H1 (cell line): ENCODE data around the gene IGBP1. TPM values are rescaled to one million over a fixed set of nuclear protein-coding genes. Genes with fewer than 3 reads are reported as not detected.
"Not testable (repeated sequence)": the region's sequence is repeated elsewhere in the genome, so short reads cannot be mapped to it uniquely, and the experiment has no call there.

ENCODE experiments used
- CTCF ChIA-PET: fragments of 300-600 bp; sonication (Branson Sonifier 250); formaldehyde crosslinking; loops from one replicate; lab custom pipeline; 2021; ENCODE audit not compliant: partially characterized antibody; lab: Charles Lee
- POLR2A ChIA-PET: fragments of 300-600 bp; sonication (Branson Sonifier 250); formaldehyde crosslinking; loops from one replicate; lab custom pipeline; 2021; ENCODE audit warnings: inconsistent platforms; ENCODE audit not compliant: partially characterized antibody; lab: Charles Lee
- DNase-seq, 2 experiments: peaks; one replicate each; pipeline versions ENCODE4 v3.0.0 to v3.0.0-alpha.2; 2010 to 2022; ENCODE audit warnings: low spot score in 2 of 2, low read depth in 1 of 2, mixed read lengths in 1 of 2
- FAIRE-seq: peaks from 2 replicates; lab custom pipeline; 2011; peaks lifted over from hg19 to GRCh38; lab: Jason Lieb, UNC
- H2AFZ ChIP-seq: 2 replicates; pipeline ENCODE4 v1.8.1; 2012; ENCODE audit warnings: low read length, inconsistent platforms
- H2AK5ac ChIP-seq: 2 replicates; pipeline ENCODE4 v1.6.1; 2013; ENCODE audit warnings: low read depth, low read length
- H2BK120ac ChIP-seq: replicated peaks from 2 replicates; pipeline ENCODE3; 2013; ENCODE audit warnings: low read depth, low read length, inconsistent platforms
- H2BK12ac ChIP-seq: 2 replicates; pipeline ENCODE4 v1.6.1; 2013; ENCODE audit warnings: low read depth, low read length
- H2BK15ac ChIP-seq: 2 replicates; pipeline ENCODE4 v1.6.1; 2013; ENCODE audit warnings: low read length
- H2BK20ac ChIP-seq: 2 replicates; pipeline ENCODE4 v1.6.1; 2013; ENCODE audit warnings: low read length
- H2BK5ac ChIP-seq: 2 replicates; pipeline ENCODE4 v1.6.1; 2013; ENCODE audit warnings: low read depth, low read length
- H3K14ac ChIP-seq: 2 replicates; pipeline ENCODE4 v1.6.1; 2013; ENCODE audit warnings: inconsistent platforms; ENCODE audit not compliant: insufficient read length
- H3K18ac ChIP-seq: 2 replicates; pipeline ENCODE4 v1.6.1; 2013; ENCODE audit warnings: low read length; ENCODE audit errors: extremely low read depth
- H3K23ac ChIP-seq: 2 replicates; pipeline ENCODE4 v1.6.1; 2013; ENCODE audit warnings: inconsistent platforms; ENCODE audit not compliant: insufficient read length
- H3K23me2 ChIP-seq: 2 replicates; pipeline ENCODE4 v1.6.1; 2013; ENCODE audit warnings: low read depth, low read length
- H3K27ac ChIP-seq: 2 replicates; pipeline ENCODE4 v1.6.1; 2011; ENCODE audit warnings: low read depth, low read length, inconsistent platforms
- H3K27me3 ChIP-seq, 4 experiments: replicated peaks in 1 of 4; 1 replicate in 1 of 4; 2 replicates in 3 of 4; pipeline versions ENCODE4 v1.6.1 to v1.8.1; 2011 to 2013; ENCODE audit warnings: low read length in 3 of 4, mild to moderate bottlenecking in 3 of 4, inconsistent platforms in 2 of 4, mixed read lengths in 2 of 4, moderate library complexity in 1 of 4; ENCODE audit not compliant: control insufficient read depth in 3 of 4, insufficient read depth in 3 of 4; ENCODE audit errors: extremely low read depth in 1 of 4
- H3K36me3 ChIP-seq, 4 experiments: 2 replicates each; pipeline versions ENCODE4 v1.6.1 to v1.8.1; 2011 to 2013; ENCODE audit warnings: mild to moderate bottlenecking in 4 of 4, low read length in 3 of 4, moderate library complexity in 2 of 4, control low read depth in 1 of 4, inconsistent platforms in 1 of 4; ENCODE audit not compliant: insufficient read depth in 4 of 4, control insufficient read depth in 2 of 4
- H3K4ac ChIP-seq: replicated peaks from 2 replicates; pipeline ENCODE3; 2013; ENCODE audit warnings: low read length, low read depth, mixed read lengths, inconsistent platforms; ENCODE audit not compliant: insufficient read length
- H3K4me1 ChIP-seq, 4 experiments: replicated peaks in 1 of 4; 1 replicate in 1 of 4; 2 replicates in 3 of 4; pipeline versions ENCODE4 v1.6.1 to v1.8.1; 2011 to 2013; ENCODE audit warnings: low read length in 3 of 4, inconsistent platforms in 2 of 4, mixed read lengths in 1 of 4; ENCODE audit not compliant: insufficient read depth in 4 of 4, control insufficient read depth in 3 of 4
- H3K4me2 ChIP-seq, 2 experiments: 2 replicates each; pipeline versions ENCODE4 v1.6.1 to v1.8.1; 2011 to 2013; ENCODE audit warnings: low read depth in 2 of 2, low read length in 2 of 2, control low read depth in 1 of 2, inconsistent platforms in 1 of 2, mild to moderate bottlenecking in 1 of 2; ENCODE audit not compliant: insufficient read depth in 1 of 2
- H3K4me3 ChIP-seq, 4 experiments: fragments of 200-600, 300-600 bp in 1 of 4; sonication (generic), shearing (Covaris generic), sonication (Bioruptor Twin) in 1 of 4; 2 replicates each; pipeline versions ENCODE4 v1.5.1 to v1.8.1; 2011 to 2016; ENCODE audit warnings: low read length in 4 of 4, low read depth in 3 of 4, control low read depth in 2 of 4, inconsistent platforms in 2 of 4, mild to moderate bottlenecking in 2 of 4, mixed read lengths in 1 of 4, moderate library complexity in 1 of 4; ENCODE audit not compliant: insufficient read depth in 2 of 4; ENCODE audit errors: extremely low read depth in 1 of 4
- H3K56ac ChIP-seq: replicated peaks from 2 replicates; pipeline ENCODE3; 2013; ENCODE audit warnings: low read depth, mild to moderate bottlenecking, mixed read lengths, low read length, inconsistent platforms; ENCODE audit not compliant: insufficient read length
- H3K79me1 ChIP-seq: 2 replicates; pipeline ENCODE4 v1.6.1; 2013; ENCODE audit warnings: low read depth, low read length, control low read depth
- H3K79me2 ChIP-seq, 2 experiments: 2 replicates each; pipeline versions ENCODE4 v1.6.1 to v1.8.1; 2012 to 2013; ENCODE audit warnings: low read length in 2 of 2, mild to moderate bottlenecking in 2 of 2, inconsistent platforms in 1 of 2; ENCODE audit not compliant: insufficient read depth in 2 of 2, control insufficient read depth in 1 of 2
- H3K9ac ChIP-seq, 4 experiments: replicated peaks in 1 of 4; 1 replicate in 1 of 4; 2 replicates in 3 of 4; pipeline versions ENCODE4 v1.6.1 to v1.8.1; 2011 to 2013; ENCODE audit warnings: low read depth in 3 of 4, low read length in 3 of 4, control low read depth in 2 of 4, mild to moderate bottlenecking in 2 of 4, moderate library complexity in 2 of 4, inconsistent platforms in 1 of 4; ENCODE audit errors: extremely low read depth in 1 of 4
- H3K9me3 ChIP-seq, 2 experiments: 2 replicates each; pipeline versions ENCODE4 v1.6.1 to v1.8.1; 2012 to 2013; ENCODE audit warnings: mild to moderate bottlenecking in 2 of 2, moderate library complexity in 2 of 2, control low read depth in 1 of 2, inconsistent platforms in 1 of 2, low read depth in 1 of 2, low read length in 1 of 2, mixed read lengths in 1 of 2; ENCODE audit not compliant: insufficient read depth in 2 of 2
- H4K20me1 ChIP-seq, 2 experiments: replicated peaks in 1 of 2; 2 replicates each; pipeline versions ENCODE3 to v1.8.1; 2011 to 2013; ENCODE audit warnings: inconsistent platforms in 2 of 2, low read length in 2 of 2, mild to moderate bottlenecking in 1 of 2; ENCODE audit not compliant: insufficient read depth in 2 of 2, control insufficient read depth in 1 of 2
- H4K5ac ChIP-seq: 2 replicates; pipeline ENCODE4 v1.6.1; 2013; ENCODE audit warnings: low read length, low read depth, mixed read lengths, inconsistent platforms; ENCODE audit not compliant: insufficient read length
- H4K8ac ChIP-seq: 2 replicates; pipeline ENCODE4 v1.8.0; 2013; ENCODE audit warnings: mild to moderate bottlenecking, moderate library complexity, low read length, inconsistent platforms; ENCODE audit not compliant: insufficient read depth; ENCODE audit errors: extremely low read depth
- H4K91ac ChIP-seq: replicated peaks from 2 replicates; pipeline ENCODE3; 2013; ENCODE audit warnings: low read length, mixed read lengths, inconsistent platforms; ENCODE audit not compliant: insufficient read length
- WGBS, 2 experiments: shearing (Covaris generic) in 1 of 2; methylation state at CpG; one replicate each; pipeline versions ENCODE4 v1.1.6 to v1.1.7; 2013 to 2015; ENCODE audit warnings: low lambda C conversion rate in 2 of 2, mixed read lengths in 2 of 2, inconsistent platforms in 1 of 2, low coverage in 1 of 2, missing lambda C conversion rate in 1 of 2; ENCODE audit not compliant: insufficient replicate concordance in 2 of 2, insufficient coverage in 1 of 2, insufficient read length in 1 of 2; ENCODE audit errors: extremely low coverage in 1 of 2, missing lambda C conversion rate in 1 of 2; 5-methylcytosine and 5-hydroxymethylcytosine counted together
- polyA plus RNA-seq, 7 experiments: library from polyadenylated mRNA; depleted of rRNA in 3 of 7; stranded (reverse) in 5 of 7; unstranded in 2 of 7; fragments of >200 nt in 5 of 7; fragments of 200-250 nt in 2 of 7; gene quantifications; 1 replicate in 5 of 7; 2 replicates in 1 of 7; 4 replicates in 1 of 7; pipeline versions ENCODE4 v1.2.1 to v1.2.3, GENCODE V29; 2011 to 2013; ENCODE audit warnings: missing spikeins in 2 of 7, mixed read lengths in 2 of 7
- total RNA-seq: library from RNA; stranded (reverse); fragmentation: NEBNext Ultra II Directional; extraction: Animal tissue kit (Norgen Biotek cat#: 25700); gene quantifications from 2 replicates; pipeline ENCODE4 v1.2.1, GENCODE V29; 2021

The IGBP1 gene
- total and polyA plus RNA-seq, 2 of the 8 experiments (the other 6 are each of a cell fraction or from before 2014, with no cell fraction given): 41.3 to 45.4 TPM

DNA sequence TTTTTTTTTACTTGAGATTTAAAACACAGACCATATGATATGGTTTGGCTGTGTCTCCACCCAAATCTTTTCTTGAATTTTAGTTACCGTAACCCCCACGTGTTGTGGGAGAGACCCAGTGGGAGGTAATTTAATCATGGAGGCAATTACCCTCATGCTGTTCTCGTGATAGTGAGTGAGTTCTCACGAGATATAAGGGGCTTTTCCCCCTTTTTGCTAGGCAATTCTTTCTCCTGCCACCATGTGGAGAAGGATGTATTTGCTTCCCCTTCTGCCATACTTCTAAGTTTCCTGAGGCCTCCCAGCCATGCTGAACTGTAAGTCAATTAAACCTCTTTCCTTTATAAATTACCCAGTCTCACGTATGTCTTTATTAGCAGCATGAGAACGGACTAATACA lies 76.3 kb downstream of the IGBP1 start:
- H2BK120ac ChIP-seq, H2BK15ac ChIP-seq, CTCF ChIA-PET, H2BK5ac ChIP-seq, DNase-seq, H3K14ac ChIP-seq, H2BK12ac ChIP-seq, FAIRE-seq, H3K4me2 ChIP-seq, H3K27me3 ChIP-seq, H3K23me2 ChIP-seq, H3K9ac ChIP-seq, H2AFZ ChIP-seq, H4K5ac ChIP-seq, H2BK20ac ChIP-seq, H4K20me1 ChIP-seq, H3K79me2 ChIP-seq, H3K9me3 ChIP-seq, H2AK5ac ChIP-seq, H3K4me3 ChIP-seq, POLR2A ChIA-PET, H3K4ac ChIP-seq, H3K27ac ChIP-seq, H3K79me1 ChIP-seq, H3K56ac ChIP-seq, H3K18ac ChIP-seq, H4K91ac ChIP-seq, H3K4me1 ChIP-seq, H3K23ac ChIP-seq, H4K8ac ChIP-seq, H3K36me3 ChIP-seq: not testable (repeated sequence)
- WGBS, 2 experiments: 77% methylated on average over 6 of the region's 6 CpGs; no CpG with 5 or more reads in 1 of the 2 experiments

Other genes with a start within 250 kb of the IGBP1 start
- not detected in 2 replicates for gene AWAT2, start 83.5 kb upstream of the IGBP1 start, total RNA-seq
- gene AWAT2, start 83.5 kb upstream of the IGBP1 start, polyA plus RNA-seq (2011; rRNA removed): not detected in 2 replicates
- gene OTUD6A, start 71.0 kb upstream of the IGBP1 start, total RNA-seq: 0.17 TPM in 1 of 2 replicates, not detected in the other
- gene OTUD6A, start 71.0 kb upstream of the IGBP1 start, polyA plus RNA-seq (2011; rRNA removed): 0.09 and 0.27 TPM in 2 replicates
- not detected in 2 replicates for gene DGAT2L6, start 44.0 kb downstream of the IGBP1 start, total RNA-seq
- not detected in 2 replicates for gene DGAT2L6, start 44.0 kb downstream of the IGBP1 start, polyA plus RNA-seq (2011; rRNA removed)
- gene AWAT1, start 101.2 kb downstream of the IGBP1 start, total RNA-seq: not detected in 2 replicates
- gene AWAT1, start 101.2 kb downstream of the IGBP1 start, polyA plus RNA-seq (2011; rRNA removed): not detected in 2 replicates
- not detected in 2 replicates for gene P2RY4, start 126.8 kb downstream of the IGBP1 start, total RNA-seq
- 0.38 and 0.55 TPM in 2 replicates for gene P2RY4, start 126.8 kb downstream of the IGBP1 start, polyA plus RNA-seq (2011; rRNA removed)
- gene ARR3, start 134.9 kb downstream of the IGBP1 start, total RNA-seq: not detected in 2 replicates
- not detected in 2 replicates for gene ARR3, start 134.9 kb downstream of the IGBP1 start, polyA plus RNA-seq (2011; rRNA removed)
- gene RAB41, start 148.7 kb downstream of the IGBP1 start, total RNA-seq: not detected in 2 replicates
- not detected in 2 replicates for gene RAB41, start 148.7 kb downstream of the IGBP1 start, polyA plus RNA-seq (2011; rRNA removed)
- gene PDZD11, start 156.5 kb downstream of the IGBP1 start, total RNA-seq: 29.1 and 31.5 TPM in 2 replicates
- gene PDZD11, start 156.5 kb downstream of the IGBP1 start, polyA plus RNA-seq (2011; rRNA removed): 37.6 and 55.9 TPM in 2 replicates
- 35.7 and 36.6 TPM in 2 replicates for gene KIF4A, start 156.7 kb downstream of the IGBP1 start, total RNA-seq
- gene KIF4A, start 156.7 kb downstream of the IGBP1 start, polyA plus RNA-seq (2011; rRNA removed): 8.4 and 10.9 TPM in 2 replicates